Fibroblast of skin of left biceps (primary cell): ENCODE data around the gene C11orf97.
"Not testable (repeated sequence)": the region's sequence is repeated elsewhere in the genome, so short reads cannot be mapped to it uniquely, and the experiment has no call there.

Source experiments
- DNase-seq, 2 experiments: peaks; one replicate each; pipeline ENCODE4 v3.0.0-alpha.2; 2013; ENCODE audit warnings: low read depth in 2 of 2

Gene C11orf97, protein sequence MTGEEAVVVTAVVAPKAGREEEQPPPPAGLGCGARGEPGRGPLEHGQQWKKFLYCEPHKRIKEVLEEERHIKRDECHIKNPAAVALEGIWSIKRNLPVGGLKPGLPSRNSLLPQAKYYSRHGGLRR

DNA sequence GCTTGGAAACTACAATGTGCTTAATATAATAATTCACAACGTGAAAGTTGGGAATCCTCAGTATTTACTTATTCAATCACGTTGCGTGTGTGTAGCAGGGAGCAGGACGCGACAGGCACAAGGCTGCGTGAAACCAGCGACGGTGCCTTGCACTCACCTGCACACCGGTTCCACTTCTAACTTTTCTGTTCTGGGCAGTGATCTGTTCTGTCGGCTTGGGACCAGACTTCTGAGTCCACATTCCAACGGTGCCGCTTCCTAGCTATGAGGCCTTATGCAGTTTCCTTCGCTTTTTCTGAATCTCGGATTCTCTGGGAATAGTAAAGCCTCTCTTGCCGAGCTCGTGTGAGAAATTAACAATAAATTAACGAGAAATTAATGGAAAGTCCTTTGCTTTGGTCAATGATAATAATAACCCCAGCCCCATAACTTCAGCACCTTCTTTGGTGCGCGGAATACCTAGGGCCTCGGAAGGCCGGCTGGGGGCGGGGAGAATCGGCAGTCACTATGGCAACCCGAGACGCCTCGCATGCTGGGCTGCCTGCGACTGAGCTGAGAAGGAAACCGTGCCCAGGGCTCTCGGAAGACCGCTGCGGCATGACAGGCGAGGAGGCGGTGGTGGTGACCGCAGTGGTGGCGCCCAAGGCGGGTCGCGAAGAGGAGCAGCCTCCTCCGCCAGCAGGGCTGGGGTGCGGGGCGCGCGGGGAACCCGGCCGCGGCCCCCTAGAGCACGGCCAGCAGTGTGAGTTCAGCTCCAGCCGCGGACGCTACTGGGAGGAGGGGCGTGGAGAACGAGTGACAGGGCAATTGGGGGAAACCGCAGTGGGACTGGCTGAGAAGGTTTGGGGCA, at the start of gene C11orf97:
TSS of gene C11orf97 (plus strand) at position 530 of the 850 bp plus-strand sequence. CDS start at position 598, 68 bp downstream.
- no peak for DNase-seq

DNA sequence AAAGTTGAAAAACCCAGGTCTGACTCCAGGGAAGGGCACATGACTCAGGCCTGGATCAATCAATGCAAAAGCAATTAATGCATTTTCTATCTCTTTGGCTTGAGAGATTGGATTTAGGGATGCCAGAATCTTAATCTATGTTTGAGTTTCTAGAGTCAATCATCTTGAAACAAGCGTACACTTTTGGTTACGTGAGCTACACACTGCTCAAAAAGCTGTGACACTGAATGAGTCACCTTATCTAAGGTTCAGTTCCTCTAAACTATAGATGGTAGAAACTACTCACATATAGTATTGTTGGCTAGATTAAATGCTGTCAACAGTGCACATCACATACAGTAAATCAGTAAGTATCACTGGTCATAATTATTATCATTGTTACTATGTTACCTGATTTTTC, 42.8 kb upstream of the C11orf97 start:
- DNase-seq: no peak

DNA sequence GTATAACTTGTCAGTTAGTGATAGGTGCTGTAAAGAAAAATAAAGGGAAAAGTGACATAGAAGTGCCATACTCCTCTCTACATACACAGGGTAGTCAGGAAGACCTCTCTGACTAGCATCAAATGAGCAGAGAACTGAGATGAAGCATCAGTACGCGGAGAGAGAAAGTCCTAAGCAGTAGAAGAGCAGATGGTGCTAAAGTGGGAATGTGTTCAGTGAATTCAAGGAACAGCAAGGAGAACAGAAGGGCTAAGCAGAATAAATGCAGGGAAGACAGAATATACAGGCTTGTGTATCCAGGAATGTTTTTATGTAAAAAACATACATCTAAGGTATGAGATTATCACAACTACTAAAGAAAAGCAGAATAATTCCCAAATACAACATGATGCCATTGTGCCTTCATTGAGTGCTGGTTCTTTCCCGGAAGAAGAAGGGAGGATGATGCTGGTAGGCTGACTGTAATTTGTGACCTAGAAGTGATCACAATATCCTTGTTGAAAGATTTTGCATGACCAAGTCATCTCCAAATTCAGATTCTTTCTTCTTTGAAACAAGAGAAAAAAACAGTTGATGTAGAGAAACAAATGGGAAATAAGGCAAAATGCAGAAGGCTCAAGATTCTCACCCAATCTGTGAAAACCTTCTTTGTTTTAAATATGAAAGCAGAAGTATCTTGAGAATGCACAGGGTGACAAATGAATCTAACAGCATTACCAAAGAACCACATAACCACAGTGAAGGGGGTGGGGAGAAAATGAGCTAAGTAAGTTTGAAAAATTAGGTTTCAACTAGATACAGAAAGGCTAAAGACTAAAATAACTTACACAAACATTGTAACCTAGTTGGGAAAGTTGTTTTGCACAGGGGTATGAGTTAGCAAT, 39.1 kb upstream of the C11orf97 start:
- no peak for DNase-seq

DNA sequence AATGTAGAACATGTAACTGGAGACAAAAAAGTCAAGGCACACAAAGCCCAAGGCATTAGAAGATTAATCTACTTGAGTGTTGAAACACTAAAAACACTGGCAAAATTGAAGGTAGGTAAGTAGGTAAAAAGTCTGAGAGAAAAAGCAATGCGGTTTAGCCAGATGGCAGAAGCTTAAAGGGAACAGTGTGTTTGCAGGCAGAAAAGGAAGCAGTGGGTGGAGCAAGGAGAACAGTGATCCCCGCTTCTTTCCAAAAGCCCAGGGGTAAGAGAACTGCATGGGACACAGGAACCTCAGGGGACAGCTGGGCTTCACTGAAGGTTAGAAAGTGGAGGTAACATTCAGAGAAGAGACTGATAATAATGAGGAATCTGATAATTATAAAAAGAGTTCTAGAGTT, 34.6 kb upstream of the C11orf97 start:
- no peak for DNase-seq

DNA sequence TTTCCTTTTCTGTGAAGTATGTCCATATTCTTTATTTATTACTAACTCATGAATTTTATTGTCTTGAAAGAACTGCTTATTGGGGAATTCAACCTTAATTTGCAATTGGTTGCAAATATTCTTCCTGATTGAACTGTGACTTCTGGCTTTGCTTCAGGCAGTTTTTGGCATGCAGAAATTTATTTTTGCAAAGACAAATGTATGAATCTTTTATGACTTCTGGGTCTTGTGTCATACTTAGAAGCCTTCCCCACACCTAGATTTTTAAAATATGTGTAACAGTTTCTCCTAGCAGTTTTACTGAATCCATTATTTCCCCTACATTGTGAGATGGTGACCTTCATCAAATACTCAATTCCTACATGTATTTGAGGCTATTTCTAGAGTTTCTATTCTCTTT, 30.9 kb upstream of the C11orf97 start:
- DNase-seq: no peak

DNA sequence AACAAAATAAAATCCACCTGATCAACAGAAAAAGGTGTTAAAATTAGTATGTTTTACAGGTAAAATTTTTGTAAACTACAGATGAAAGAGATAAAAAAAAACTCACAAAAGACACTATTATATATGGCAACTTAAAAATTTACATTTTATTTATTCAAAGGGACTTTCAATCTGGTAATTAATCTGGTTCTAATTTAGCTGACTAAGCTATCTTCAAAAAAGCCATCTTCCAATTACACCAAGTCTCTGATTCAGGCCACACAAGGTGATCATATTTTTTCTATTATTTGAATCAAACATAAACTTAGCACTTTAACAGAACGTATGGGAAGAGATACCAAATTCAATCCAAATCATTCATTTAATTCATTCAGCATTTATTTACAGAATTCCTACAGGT, 26.2 kb upstream of the C11orf97 start:
- no peak for DNase-seq

DNA sequence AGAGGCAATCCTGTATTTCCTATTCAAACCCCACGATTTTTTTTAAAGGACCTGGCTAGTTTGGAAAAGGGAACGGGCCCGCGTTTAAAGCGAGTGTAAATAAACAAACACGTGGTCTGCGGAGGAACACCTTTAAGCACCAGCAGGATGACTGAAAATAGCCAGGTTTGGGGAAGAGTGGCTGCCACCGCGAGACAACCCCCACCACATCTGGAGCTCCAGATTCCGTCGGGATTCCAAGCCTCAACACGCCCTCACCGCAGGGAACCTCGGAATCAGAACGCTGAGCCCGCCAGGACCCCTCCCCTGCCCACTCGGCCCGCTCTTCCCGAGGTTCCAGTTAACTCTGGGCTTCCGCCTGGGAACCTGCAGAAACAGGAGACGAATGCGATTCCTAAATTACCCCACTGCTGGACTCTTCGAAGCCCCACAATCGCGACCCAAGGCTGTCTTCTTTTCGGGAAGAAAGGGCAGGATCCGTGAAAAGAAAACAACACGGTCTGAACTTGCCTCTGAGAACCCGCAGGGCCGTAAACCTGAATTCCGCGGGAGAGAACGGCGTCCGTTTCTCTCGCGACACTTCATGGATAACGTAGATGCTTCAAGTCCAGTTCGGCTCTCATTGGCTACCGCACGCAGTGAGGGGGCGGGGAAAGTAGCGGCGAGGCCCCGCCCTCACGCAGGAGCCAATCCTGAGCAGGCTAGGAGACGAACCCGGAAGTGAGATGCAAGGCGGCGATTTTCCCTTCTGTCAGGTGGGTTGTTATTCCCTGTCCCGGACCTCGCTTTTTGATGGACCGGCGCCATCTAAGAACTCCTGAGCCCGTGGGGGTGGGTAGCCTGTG, 18.8 kb upstream of the C11orf97 start, which contains the start of the genes ANKRD49 and MRE11:
TSS of gene ANKRD49 (plus strand) at position 704 of the 845 bp plus-strand sequence. CDS start 2,710 bp downstream, outside the sequence.
TSS of gene MRE11 (minus strand) at position 564 of the 845 bp plus-strand sequence. CDS start 1,043 bp downstream, outside the sequence.
- DNase-seq: peak; percentile 92 to 93

DNA sequence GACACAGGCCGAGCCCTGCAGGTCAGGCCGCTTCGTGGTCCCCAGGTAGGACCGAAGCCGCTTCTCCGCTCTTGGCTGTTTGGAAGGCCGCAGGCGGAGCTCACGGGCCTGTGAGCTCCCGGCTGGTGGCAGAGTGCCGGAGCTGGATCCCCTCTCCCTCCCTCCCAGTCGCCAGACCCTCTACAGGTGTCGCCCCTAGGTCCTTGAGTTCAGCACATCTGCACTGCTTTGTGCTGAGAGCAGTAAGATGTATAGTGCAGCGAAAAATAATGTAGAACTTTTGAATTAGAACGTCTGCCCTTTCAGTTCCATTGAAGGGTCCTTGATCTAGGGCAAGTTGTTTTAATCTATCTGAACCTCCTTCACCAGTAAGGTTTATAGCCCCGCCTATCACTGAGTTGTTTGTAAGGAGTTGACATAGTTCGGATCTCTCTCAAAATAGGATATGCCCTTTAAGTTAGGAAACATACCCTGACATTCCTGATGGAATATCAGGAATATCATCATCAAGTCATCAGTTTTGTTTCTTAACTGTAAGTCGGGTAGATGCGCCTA, 18.1 kb upstream of the C11orf97 start:
- no peak for DNase-seq

DNA sequence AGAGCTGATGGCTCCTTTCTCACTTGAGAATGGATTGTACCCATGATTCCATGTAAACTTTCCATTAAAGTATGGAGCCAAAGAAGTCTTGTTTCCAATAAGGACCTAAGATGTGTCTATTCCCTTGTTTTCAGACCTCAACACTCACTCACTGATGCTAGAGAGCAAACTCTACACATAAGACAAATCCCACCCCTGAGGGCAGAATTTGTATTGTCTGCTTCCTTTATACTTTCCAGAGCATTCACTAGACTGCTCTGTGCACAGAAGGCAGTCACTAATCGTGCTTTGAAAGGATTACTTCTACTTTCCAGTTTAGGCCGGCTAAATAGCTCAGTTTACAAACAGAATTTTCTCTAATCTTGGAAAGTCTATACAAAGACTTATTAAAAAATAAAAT, 12.1 kb upstream of the C11orf97 start:
- no peak for DNase-seq

DNA sequence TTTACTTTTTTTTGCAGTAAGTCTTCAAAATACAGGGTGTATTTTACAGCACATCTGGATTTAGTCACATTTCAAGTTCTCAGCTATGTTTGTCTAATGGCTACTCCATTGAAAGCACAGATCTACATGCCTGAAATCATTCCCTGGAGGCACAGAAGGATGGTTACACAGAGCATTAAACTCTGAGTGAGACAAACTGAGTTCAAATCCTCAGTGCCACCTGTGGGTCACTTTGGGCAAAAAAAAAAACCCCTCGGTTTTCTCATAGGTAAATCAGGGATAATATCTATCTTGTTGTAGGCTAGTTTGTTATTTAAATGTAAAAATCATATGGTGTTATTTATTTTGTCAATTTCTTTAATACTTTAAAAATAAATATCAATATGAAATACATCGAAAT, 10.7 kb upstream of the C11orf97 start:
- no peak for DNase-seq

DNA sequence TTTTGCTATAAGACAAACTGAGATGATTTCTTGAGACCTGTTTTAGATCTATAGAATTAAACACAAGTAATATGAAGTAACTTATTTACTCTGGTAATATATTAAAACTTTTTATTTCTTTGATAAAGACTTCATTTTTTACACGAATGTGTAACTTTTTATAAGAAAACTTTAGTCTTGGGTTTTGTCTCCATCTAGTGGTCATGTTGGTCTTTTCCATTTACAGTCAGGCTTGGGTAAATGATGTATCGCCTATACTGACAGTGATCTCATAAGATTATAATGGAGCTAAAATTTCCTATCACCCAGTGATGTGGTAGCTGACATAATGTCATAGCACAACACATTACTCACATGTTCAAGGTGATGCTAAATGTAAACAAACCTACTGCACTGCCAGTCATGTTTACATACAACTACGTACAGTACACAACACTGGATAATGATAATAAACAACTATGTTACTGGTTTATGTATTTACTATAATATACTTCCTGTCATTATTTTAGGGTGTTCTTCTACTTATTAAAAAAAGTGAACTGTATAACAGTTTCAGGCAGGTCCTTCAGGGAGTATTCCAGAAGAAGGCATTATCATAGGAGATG, 7.5 kb upstream of the C11orf97 start:
- no peak for DNase-seq

DNA sequence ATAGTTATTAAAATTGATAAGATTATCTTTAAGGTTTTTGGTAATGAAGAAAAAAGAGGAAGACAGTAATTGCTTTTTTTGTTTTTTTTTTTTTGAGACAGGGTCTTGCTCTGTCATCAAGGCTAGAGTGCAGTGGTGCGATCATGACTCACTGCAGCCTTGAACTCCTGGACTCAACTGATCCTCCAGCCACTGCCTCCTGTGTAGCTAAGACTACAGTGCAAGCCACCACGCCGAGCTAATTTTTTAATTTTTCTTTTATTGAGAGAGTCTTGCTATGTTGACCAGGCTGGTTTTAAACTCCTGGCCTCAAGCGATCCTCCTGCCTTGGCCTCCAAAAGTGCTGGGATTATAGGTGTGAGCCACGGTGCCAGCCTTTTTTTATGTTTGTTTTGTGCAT, 5.7 kb upstream of the C11orf97 start:
- DNase-seq: not testable (repeated sequence)

DNA sequence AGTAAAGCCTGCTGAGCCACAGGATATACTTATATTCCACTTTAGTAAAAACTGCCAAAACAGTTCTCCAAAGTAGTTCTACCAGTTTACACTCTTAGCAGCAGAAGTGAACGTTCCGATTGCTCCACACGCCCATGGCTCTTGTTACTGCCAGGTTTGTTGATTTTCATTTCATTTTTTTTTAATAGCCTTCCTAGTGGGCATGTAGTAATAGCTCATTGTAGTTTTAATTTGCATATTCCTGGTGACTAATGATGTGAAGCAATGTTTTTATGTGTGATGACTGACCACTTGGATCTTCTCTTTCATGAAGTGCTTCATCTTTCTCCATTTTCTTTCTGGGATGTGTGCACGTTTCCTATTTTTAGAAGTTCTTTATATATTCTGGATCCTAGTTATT, 4.8 kb upstream of the C11orf97 start:
- DNase-seq: no peak

DNA sequence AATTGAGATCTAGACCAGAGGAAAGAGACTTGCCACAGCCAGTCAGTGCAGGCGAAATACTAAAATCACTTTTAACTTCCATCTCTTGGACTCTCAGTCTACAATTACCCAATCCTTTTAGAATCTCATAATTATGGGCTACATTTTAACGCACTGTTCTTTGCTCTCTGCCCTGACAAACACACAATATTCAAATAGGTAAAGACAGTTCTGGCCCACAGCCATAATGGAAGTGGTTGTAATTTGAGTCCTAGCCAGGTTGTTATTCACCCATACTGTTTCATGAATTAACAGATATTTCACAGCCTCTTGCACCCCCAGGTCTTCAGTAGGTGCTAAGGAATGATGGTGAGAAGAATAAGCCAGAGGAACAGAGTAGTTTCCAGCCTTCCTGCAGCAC, 830 bp downstream of the C11orf97 start:
- no peak for DNase-seq

DNA sequence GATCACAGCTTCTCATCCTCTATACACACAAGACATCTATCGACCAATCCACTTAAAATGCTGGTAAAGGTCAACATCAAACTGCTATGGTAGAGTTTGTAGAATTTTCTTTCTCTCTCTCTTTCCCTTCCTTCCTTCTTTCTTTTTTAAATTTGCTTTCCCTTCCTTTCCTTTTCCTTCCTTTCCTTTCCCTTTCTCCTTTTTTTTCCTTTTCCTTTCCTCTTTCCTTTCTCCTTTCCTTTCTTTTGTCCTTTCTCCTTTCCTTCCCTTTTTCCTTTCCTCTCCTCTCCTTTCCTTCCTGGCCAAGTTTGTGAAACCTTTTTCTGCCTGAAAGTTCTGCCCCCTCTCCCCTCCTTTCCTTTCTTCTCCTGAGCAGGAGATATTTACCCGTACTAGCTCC, 3.1 kb downstream of the C11orf97 start:
- no peak for DNase-seq

DNA sequence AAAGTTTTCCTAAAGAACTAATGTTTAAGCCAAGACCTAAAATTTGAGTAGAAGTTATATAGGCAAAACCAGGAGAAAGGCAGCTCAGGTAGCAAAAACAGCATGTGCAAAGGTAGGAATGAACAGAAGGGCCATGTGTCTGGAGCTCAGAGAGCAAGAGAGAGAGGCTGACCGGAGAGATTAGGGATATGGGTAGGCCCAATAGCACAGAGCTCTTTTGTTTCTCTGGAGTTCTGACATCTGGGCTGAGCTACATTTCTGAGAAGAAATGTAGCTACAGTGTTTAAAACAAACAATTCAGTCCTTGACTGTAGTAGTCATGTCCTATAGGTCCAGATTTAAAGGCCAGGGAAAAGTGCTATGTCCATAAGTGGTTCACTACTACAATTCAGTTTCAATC, 4.5 kb downstream of the C11orf97 start:
- no peak for DNase-seq

DNA sequence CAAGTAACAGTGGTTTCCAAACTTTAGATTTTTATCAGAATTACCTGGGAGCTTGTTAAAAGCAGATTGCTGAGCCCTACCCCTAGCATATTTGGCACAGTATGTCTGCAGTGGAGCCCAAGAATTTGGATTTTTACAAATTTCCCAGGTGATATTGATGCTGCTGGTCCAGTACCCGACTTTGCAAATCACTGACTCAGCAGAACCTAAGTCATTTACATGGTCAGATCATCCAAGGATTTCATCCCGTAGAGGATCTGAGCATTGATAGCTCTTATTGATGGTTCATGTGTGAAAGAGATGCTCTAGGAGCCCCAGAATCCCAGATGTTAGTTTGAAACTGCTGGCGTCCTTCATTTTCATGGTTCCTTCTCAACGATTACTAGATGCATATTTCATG, 6.0 kb downstream of the C11orf97 start:
- DNase-seq: no peak

DNA sequence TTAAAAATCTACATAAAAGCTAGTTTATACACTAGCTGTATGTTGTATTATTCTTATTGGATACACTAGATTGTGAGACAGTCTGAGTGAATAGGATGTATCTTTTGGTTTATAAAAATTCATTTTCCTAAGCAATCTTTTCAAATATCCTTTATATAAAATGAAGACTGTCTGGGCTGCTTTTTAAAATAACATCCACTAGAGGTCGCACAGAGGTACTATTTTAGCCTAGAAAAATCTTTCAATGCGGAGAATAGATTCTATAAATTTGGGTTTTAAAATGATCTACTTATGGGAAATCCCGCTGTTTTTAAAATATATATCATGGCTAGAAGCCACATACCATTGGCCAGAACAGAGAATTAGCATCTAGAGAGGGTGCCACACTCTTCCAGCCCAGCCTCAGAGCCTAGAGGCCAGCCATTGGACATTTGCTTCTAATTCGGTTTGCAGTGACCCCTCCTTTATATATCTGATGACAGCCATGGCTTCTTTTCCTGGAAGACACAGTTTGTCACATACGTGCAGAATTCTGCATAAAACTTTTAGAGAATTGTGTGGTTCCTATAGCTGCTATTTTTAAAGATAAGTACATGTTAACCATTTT, 7.3 kb downstream of the C11orf97 start:
- DNase-seq: no peak

DNA sequence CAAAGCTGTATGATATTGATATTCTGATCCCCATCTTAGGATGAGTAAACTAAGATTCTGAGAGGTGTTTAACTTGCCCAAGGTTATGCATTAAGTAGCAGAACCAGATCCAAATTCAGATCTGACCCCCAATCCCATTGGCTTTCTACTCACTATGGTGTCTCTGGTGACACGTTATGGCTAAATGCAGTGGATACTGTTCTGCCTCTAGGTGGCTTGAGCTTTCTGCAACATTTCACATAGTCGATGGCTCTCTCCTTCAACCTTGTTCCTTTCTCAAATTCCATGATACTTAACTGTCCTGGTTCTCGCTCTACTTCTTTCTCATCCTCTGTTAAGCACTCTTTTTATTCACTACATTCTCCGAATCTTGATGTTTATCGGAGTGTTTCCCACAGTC, 9.4 kb downstream of the C11orf97 start:
- DNase-seq: no peak

DNA sequence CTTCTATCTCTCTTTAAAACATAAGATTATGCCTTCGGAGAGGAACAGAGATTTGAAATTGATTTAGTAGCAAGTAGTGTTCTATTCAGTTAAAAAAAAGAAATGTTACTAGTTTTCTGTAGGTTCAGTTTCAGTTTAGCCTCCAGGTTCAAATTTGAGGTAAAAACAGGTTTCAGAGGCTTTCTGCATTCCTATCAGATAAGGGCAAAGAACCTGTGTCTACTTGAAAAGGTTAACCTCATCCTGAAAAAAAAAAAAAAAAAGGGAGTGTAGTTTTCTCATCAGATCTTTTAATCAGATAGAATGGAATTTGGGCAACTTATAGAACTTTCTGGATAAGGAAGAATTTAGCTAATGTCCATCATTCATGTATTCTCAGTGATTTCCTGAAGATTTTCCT, 12.1 kb downstream of the C11orf97 start:
- DNase-seq: no peak
